Left lung (tissue), 10 donors: ENCODE measurements around the gene AFG1L. TPM values are rescaled to one million over a fixed set of nuclear protein-coding genes. Genes with fewer than 3 reads are reported as not detected.

Source experiments
- ATAC-seq: fragments of 200-7000 bp; cut with Tn5 transposase; one replicate; pipeline ENCODE4 v1.9.1; 2020; ENCODE audit warnings: moderate library complexity
- DNase-seq, 4 donors: peaks; one replicate each; pipeline ENCODE4 v3.0.0-alpha.2; 2013 to 2020
- H3K27ac ChIP-seq, 2 donors: fragments of 200-600 bp; sonication (generic) in 1 of 2; one replicate each; pipeline versions ENCODE4 v1.5.0 to v1.8.0; 2020 to 2021
- H3K27me3 ChIP-seq, 2 donors: fragments of 200-600 bp; sonication (generic) in 1 of 2; one replicate each; pipeline versions ENCODE4 v1.5.0 to v1.8.0; 2020 to 2021
- H3K36me3 ChIP-seq, 2 donors: fragments of 200-600 bp; sonication (generic) in 1 of 2; one replicate each; pipeline versions ENCODE4 v1.5.0 to v1.8.0; 2020 to 2021
- H3K4me1 ChIP-seq, 2 donors: fragments of 200-600 bp; one replicate each; pipeline ENCODE4 v1.8.0; 2021
- H3K4me3 ChIP-seq, 2 donors: fragments of 200-600 bp; sonication (generic) in 1 of 2; one replicate each; pipeline versions ENCODE4 v1.5.0 to v1.8.0; 2020 to 2021; ENCODE audit warnings: mild to moderate bottlenecking in 1 of 2
- H3K9me3 ChIP-seq, 2 donors: fragments of 200-600 bp; sonication (generic) in 1 of 2; one replicate each; pipeline versions ENCODE4 v1.5.0 to v1.8.0; 2020 to 2021
- intact Hi-C, 2 donors: fragments of 100-400 bp; cut with DNase I; formaldehyde crosslinking; loops; one replicate each; pipeline versions ENCODE4 v1.11.2 to v1.14.2; 2022
- polyA plus RNA-seq, 6 donors: library from polyadenylated mRNA; unstranded; fragments of 120-200 nt; gene quantifications; one replicate each; pipeline ENCODE4 v1.2.1, GENCODE V29; 2013; ENCODE audit not compliant: insufficient read length in 6 of 6
- total RNA-seq, 2 donors: library from RNA; stranded (reverse); fragmentation: NEBNext Ultra II Directional; extraction: Animal tissue kit (Norgen Biotek cat#: 25700); gene quantifications; one replicate each; pipeline ENCODE4 v1.2.1, GENCODE V29; 2021
- TF ChIP-seq, protein P1 (sequence below), 2 donors: fragments of 200-600 bp; sonication (generic) in 1 of 2; IDR thresholded peaks; one replicate each; pipeline versions ENCODE4 v1.5.0 to v1.8.0; 2021; ENCODE audit warnings: antibody characterized with exemption in 2 of 2
- donor health status: DM: no; HTN: yes; CAD: no.
- donor health status: DM: no; HTN: no; CAD: no.

The AFG1L gene
- total and polyA plus RNA-seq, 8 donors = 5.8 to 10.2 (median 7.7) TPM

DNA sequence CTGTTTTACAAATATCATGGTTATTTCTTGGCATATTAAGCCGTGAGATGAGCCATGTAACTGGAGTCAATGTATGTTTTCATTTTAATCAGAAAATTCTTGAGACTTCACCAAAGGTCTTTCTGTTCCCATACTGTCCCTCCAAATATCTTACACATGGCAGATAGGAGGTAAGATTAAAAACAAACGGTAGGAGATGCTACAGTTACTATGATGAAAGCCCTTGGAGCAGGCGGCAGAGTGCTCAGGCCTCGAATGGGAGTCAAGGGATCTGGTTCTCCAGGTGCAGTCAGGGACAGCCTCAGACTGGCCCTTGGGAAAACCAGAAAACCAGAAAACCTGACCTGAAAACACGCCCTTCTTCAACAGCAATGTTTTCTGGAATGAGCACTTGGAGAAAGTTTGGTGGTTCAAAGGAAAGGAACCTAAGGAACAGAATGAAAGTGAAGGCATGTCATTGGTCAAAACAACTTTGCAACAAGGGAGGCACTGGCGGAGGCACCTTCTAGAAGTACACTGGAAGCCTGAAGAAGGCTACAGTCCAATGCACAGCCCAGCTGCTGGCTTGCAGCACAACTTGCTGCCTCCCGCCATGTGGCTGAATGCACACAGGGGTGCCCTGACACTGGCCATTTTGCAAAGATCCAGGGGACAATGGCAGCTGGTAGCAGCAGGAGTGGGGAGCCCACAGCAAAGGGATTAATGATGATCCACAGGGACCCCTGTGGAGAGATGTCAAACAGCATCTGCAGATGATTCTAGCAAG lies 248.5 kb downstream of the AFG1L start:
- TF ChIP-seq, protein P1, sequence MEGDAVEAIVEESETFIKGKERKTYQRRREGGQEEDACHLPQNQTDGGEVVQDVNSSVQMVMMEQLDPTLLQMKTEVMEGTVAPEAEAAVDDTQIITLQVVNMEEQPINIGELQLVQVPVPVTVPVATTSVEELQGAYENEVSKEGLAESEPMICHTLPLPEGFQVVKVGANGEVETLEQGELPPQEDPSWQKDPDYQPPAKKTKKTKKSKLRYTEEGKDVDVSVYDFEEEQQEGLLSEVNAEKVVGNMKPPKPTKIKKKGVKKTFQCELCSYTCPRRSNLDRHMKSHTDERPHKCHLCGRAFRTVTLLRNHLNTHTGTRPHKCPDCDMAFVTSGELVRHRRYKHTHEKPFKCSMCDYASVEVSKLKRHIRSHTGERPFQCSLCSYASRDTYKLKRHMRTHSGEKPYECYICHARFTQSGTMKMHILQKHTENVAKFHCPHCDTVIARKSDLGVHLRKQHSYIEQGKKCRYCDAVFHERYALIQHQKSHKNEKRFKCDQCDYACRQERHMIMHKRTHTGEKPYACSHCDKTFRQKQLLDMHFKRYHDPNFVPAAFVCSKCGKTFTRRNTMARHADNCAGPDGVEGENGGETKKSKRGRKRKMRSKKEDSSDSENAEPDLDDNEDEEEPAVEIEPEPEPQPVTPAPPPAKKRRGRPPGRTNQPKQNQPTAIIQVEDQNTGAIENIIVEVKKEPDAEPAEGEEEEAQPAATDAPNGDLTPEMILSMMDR (IDR thresholded peaks at IDR 0.05) = no peak
- H3K4me1 ChIP-seq = peaks cover 0 to 5% of the 10 kb centered on the region in 2 donors
- no peaks in the 10 kb centered on the region for H3K36me3 ChIP-seq
- DNase-seq = no peak
- H3K9me3 ChIP-seq = no peaks in the 10 kb centered on the region
- no peak overlapping the region for H3K27ac ChIP-seq
- no peaks in the 10 kb centered on the region for H3K27me3 ChIP-seq
- intact Hi-C loops = loop anchor here (5.0 to 10.0 kb wide), 3 partner anchors 239 to 531 kb away; no protein-coding TSS in a partner anchor
- H3K4me3 ChIP-seq = no peak overlapping the region
- no peak for ATAC-seq

DNA sequence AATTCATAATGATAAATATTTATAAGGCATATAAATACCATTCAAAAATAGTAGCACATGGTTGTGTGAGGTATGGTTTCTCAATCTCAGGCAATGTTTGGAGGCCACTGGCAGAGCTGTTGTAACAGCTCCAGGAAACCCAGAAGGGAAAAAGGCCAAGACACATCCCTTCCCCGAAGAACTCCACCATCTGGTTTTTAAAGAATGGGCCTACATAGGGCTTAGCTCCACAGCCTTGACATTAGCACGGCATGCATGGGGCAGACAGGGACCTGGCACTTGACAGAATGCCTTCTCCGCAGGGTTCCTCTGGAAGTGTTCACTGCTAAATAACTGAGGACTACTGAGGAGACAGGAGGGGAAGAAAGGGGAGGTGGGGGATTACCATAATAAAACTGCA lies 249.8 kb downstream of the AFG1L start:
- TF ChIP-seq, protein P1 (IDR thresholded peaks at IDR 0.05) = no peak
- intact Hi-C loops = loop anchor here (5.0 to 10.0 kb wide), 4 partner anchors 238 to 530 kb away; no protein-coding TSS in a partner anchor
- ATAC-seq (no peak), DNase-seq (no peak)
- H3K4me3 ChIP-seq = no peak overlapping the region
- H3K4me1 ChIP-seq = peaks cover 0 to 5% of the 10 kb centered on the region in 2 donors
- H3K27ac ChIP-seq = no peak overlapping the region
- no peaks in the 10 kb centered on the region for H3K9me3 ChIP-seq
- no peaks in the 10 kb centered on the region for H3K27me3 ChIP-seq
- no peaks in the 10 kb centered on the region for H3K36me3 ChIP-seq

DNA sequence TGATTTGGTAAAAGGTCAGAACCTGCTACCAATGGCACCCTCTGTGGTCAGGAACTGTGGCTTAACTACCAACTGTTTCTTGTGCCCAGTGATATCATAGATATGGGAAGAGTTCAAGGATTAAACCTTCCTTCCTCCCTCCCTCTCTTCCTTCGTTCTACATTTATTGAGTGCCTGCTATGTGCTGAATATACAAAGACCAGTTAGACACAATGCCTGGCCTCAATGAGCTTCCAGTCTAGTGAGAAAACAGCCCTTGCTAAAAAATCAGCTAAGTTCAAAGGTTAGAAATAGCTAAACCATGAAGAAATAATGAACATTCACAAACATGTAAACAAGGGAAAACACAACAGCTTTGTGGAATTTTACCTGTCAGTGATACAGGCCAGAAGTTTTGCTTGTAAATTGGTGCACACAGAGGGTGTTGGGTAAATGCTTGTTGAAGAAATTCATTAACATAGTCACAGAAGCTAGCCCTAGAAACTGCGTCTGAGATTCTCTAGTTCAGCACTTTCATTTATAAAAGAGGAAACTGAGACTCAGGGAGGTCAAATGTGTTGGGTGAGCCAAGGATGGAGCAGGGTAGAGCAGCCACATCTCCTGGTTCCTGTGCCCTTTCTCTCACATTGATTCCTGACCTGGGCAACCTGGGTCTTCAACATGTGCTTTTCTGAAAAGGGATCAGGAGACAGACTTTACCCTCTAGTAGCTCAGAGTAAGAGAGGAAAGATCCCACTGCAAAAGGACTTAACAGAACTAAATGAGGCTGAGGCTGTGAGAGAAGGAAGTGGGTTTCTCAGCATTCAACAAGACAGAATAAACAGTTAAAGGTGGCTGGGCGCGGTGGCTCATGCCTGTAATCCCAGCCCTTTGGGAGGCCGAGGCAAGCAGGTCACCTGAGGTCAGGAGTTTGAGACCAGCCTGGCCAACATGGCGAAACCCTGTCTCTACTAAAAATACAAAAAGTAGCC lies 251.5 kb downstream of the AFG1L start:
- ATAC-seq = no peak
- intact Hi-C loops = loop anchor here (5.0 to 10.0 kb wide), 2 partner anchors 346 to 528 kb away; no protein-coding TSS in a partner anchor
- DNase-seq = no peak
- H3K36me3 ChIP-seq = no peaks in the 10 kb centered on the region
- H3K9me3 ChIP-seq = no peaks in the 10 kb centered on the region
- no peaks in the 10 kb centered on the region for H3K27me3 ChIP-seq
- TF ChIP-seq, protein P1 (IDR thresholded peaks at IDR 0.05) = no peak
- H3K4me1 ChIP-seq = peaks cover 0 to 5% of the 10 kb centered on the region in 2 donors
- no peak overlapping the region for H3K4me3 ChIP-seq
- H3K27ac ChIP-seq = no peak overlapping the region

DNA sequence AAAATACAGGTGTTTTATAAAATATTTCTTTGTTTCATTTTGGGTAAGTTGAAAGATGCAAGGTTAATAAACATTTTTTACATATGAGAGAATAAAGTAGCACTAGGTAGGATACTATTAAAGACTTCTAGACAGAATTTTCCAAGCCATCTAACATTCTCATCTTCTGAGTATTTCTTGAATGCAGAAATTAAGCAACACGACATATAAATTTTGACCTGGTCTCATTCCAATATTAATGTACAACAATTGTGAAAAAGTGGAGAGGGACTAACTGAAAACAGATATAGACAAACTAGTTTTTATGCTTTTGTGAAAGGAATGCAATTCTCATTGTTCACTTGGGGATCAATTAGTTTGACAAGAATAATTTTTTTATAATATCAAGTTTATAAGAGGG lies 254.4 kb downstream of the AFG1L start:
- intact Hi-C loops = loop anchor here (5.0 to 10.0 kb wide), 2 partner anchors 343 to 526 kb away; no protein-coding TSS in a partner anchor
- Histone ChIP-seq H3K4me3 (no peak overlapping the region), H3K27me3 (no peaks in the 10 kb centered on the region), H3K27ac (no peak overlapping the region), H3K36me3 (no peaks in the 10 kb centered on the region), H3K4me1 (no peaks in the 10 kb centered on the region), H3K9me3 (no peaks in the 10 kb centered on the region)
- no peak for DNase-seq
- TF ChIP-seq, protein P1 (IDR thresholded peaks at IDR 0.05) = no peak
- ATAC-seq = no peak
